Activated naive CD4-positive, alpha-beta T cell treated with anti-CD3 and anti-CD28 coated beads, Interleukin-2, amount 10 ng/mL, durations not matched to agents 7 days and 5 days (primary cell): Measurements from ENCODE around the gene PRDM2.

Experiments used
- CTCF ChIA-PET: fragments of 350-600 bp; sonication (Branson Sonifier 250); formaldehyde crosslinking; loops from one replicate; lab custom pipeline; 2021; ENCODE audit warnings: antibody characterized with exemption; lab: Charles Lee
- DNase-seq: peaks from one replicate; pipeline ENCODE4 v3.0.0-alpha.2; 2020
- H3K27ac Mint-ChIP-seq: one replicate; pipeline ENCODE4 v1.8.0; 2021; ENCODE audit warnings: mild to moderate bottlenecking, moderate library complexity, mixed read lengths
- H3K27me3 Mint-ChIP-seq: one replicate; pipeline ENCODE4 v1.8.0; 2021; ENCODE audit warnings: mild to moderate bottlenecking, mixed read lengths
- H3K36me3 Mint-ChIP-seq: one replicate; pipeline ENCODE4 v1.8.0; 2021; ENCODE audit warnings: mixed read lengths
- H3K4me1 Mint-ChIP-seq: one replicate; pipeline ENCODE4 v1.8.0; 2021; ENCODE audit warnings: mixed read lengths
- H3K4me3 Mint-ChIP-seq: one replicate; pipeline ENCODE4 v1.8.0; 2021; ENCODE audit warnings: mild to moderate bottlenecking, moderate library complexity, mixed read lengths
- H3K9me3 Mint-ChIP-seq: one replicate; pipeline ENCODE4 v1.8.0; 2021; ENCODE audit warnings: mixed read lengths

The PRDM2 gene

DNA sequence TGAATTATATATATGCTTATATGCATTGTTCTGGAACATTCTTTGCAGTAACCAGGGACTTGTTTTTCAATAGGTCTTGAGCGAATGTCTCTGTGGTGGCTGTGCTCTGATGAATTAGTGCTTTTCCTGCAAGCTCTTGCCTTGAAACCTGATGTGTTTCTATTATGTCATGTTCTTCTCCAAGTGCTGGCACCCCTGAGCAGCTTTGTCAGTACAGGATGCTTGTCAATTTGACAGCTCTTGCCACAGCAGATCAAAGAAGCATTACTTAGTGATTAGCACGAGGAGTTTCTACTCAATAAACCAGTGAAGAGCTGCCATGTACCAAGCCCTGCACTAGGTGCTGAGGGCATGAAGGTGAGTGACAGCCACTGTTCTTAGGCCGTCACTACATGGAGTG, 171.9 kb downstream of the PRDM2 start:
- Mint-ChIP-seq H3K36me3 (no peaks in the 10 kb centered on the region), H3K27me3 (no peaks in the 10 kb centered on the region), H3K4me3 (no peak overlapping the region), H3K27ac (no peak overlapping the region), H3K4me1 (no peaks in the 10 kb centered on the region), H3K9me3 (peaks cover 2% of the 10 kb centered on the region)
- CTCF ChIA-PET, result no interaction called here
- no peak for DNase-seq

DNA sequence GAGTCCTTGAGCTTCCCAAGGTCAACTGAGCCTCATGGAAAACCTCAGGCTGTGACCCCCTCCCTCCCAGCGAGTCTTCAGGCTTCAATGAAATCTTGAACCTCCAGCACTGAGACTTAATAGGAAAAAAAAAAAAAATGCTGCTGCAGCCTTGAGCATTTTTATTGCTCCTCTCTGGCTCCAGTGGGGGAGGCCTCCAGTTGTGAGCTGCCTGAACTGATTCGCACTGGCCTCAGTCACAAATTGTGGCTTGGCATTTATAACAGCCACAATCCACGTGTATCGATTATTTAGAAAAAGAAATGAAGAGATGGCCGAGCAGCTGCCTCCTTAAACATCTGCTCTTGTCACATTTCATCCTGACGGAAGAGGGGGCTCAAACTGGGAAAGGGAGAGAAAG, 173.0 kb downstream of the PRDM2 start:
- H3K27ac Mint-ChIP-seq, result no peak overlapping the region
- no peak for DNase-seq
- H3K4me3 Mint-ChIP-seq, result no peak overlapping the region
- CTCF ChIA-PET, result no interaction called here
- H3K27me3 Mint-ChIP-seq, result no peaks in the 10 kb centered on the region
- peaks cover 2% of the 10 kb centered on the region for H3K9me3 Mint-ChIP-seq
- H3K36me3 Mint-ChIP-seq, result no peaks in the 10 kb centered on the region
- no peaks in the 10 kb centered on the region for H3K4me1 Mint-ChIP-seq
